Activated CD8-positive, alpha-beta T cell treated with anti-CD3 and anti-CD28 coated beads for 36 hours (primary cell): ENCODE measurements around the gene SPRR5. TPM values are rescaled to one million over a fixed set of nuclear protein-coding genes. Genes with fewer than 3 reads are reported as not detected.

Source experiments
- ATAC-seq: fragments of 200-7000 bp; cut with Tn5 transposase; one replicate; pipeline ENCODE4 v1.10.0; 2021; ENCODE audit warnings: mild to moderate bottlenecking, moderate library complexity
- CTCF ChIA-PET: fragments of 350-600 bp; sonication (Branson Sonifier 250); formaldehyde crosslinking; loops from one replicate; lab custom pipeline; 2021; ENCODE audit warnings: antibody characterized with exemption; lab: Charles Lee
- POLR2A ChIA-PET: fragments of 350-600 bp; sonication (Branson Sonifier 250); formaldehyde crosslinking; loops from one replicate; lab custom pipeline; 2021; ENCODE audit warnings: antibody characterized with exemption; lab: Charles Lee
- DNase-seq: peaks from one replicate; pipeline ENCODE4 v3.0.0-alpha.2; 2020
- H3K27ac Mint-ChIP-seq: one replicate; pipeline ENCODE4 v1.8.0; 2021; ENCODE audit warnings: mild to moderate bottlenecking, mixed read lengths
- H3K27me3 Mint-ChIP-seq: one replicate; pipeline ENCODE4 v1.8.0; 2021; ENCODE audit warnings: mixed read lengths
- H3K36me3 Mint-ChIP-seq: one replicate; pipeline ENCODE4 v1.8.0; 2021; ENCODE audit warnings: low read depth, mixed read lengths
- H3K4me1 Mint-ChIP-seq: one replicate; pipeline ENCODE4 v1.8.0; 2021; ENCODE audit warnings: low read depth, mixed read lengths
- H3K4me3 Mint-ChIP-seq: one replicate; pipeline ENCODE4 v1.8.0; 2021; ENCODE audit warnings: mild to moderate bottlenecking, moderate library complexity, mixed read lengths
- H3K9me3 Mint-ChIP-seq: one replicate; pipeline ENCODE4 v1.8.0; 2021; ENCODE audit warnings: mixed read lengths
- CTCF ChIP-seq: fragments of 200-600 bp; IDR thresholded peaks from one replicate; pipeline ENCODE4 v1.8.0; 2022; ENCODE audit warnings: antibody characterized with exemption, mild to moderate bottlenecking
- intact Hi-C: fragments of 100-400 bp; cut with micrococcal nuclease; formaldehyde crosslinking; loops from one replicate; pipeline ENCODE4 v1.10.0; 2022
- total RNA-seq, 2 experiments: library from RNA; stranded (reverse); gene quantifications; one replicate each; pipeline ENCODE4 v1.2.3, GENCODE V29; 2021

The SPRR5 gene
- total RNA-seq: not detected

- Mint-ChIP-seq H3K4me3 (no peak within 1 kb of the TSS), H3K27ac (no peak within 1 kb of the TSS), H3K36me3 (no peaks in the 10 kb centered on the region), H3K4me1 (no peaks in the 10 kb centered on the region), H3K27me3 (peaks cover 5% of the 10 kb centered on the region), H3K9me3 (no peaks in the 10 kb centered on the region)
- no peak for DNase-seq
- ChIA-PET CTCF (no interaction called here), POLR2A (interaction anchor here (0.9 kb wide), 1 partner anchor 427 kb away, joined by 3 read pairs; no protein-coding TSS in a partner anchor)
- intact Hi-C loops: no loop called here
- no peak for ATAC-seq
- TF ChIP-seq CTCF: no peak
Observed at GRCh38 chr1:152946651-152947256, at the start of gene SPRR5. Gene SPRR5 (plus strand): TSS chr1:152947206. CDS start chr1:152948555, 1,349 bp downstream.

GRCh38 chr1:152899027-152899426 is 48.0 kb upstream of the SPRR5 start:
- Mint-ChIP-seq H3K27me3 (peaks cover 32% of the 10 kb centered on the region), H3K9me3 (no peaks in the 10 kb centered on the region), H3K36me3 (no peaks in the 10 kb centered on the region), H3K27ac (no peak overlapping the region), H3K4me1 (no peaks in the 10 kb centered on the region), H3K4me3 (no peak overlapping the region)
- no peak for TF ChIP-seq CTCF
- ChIA-PET POLR2A (no interaction called here), CTCF (no interaction called here)
- DNase-seq (no peak), ATAC-seq (no peak)
- intact Hi-C loops: no loop called here

- peaks cover 27% of the 10 kb centered on the region for H3K27me3 Mint-ChIP-seq
- DNase-seq (no peak), ATAC-seq (no peak)
- H3K27ac Mint-ChIP-seq: no peak overlapping the region
- CTCF ChIA-PET: no interaction called here
- intact Hi-C loops: no loop called here
- H3K4me3 Mint-ChIP-seq: no peak overlapping the region
- H3K4me1 Mint-ChIP-seq: no peaks in the 10 kb centered on the region
- no peaks in the 10 kb centered on the region for H3K9me3 Mint-ChIP-seq
- TF ChIP-seq CTCF: no peak
- POLR2A ChIA-PET: no interaction called here
- H3K36me3 Mint-ChIP-seq: no peaks in the 10 kb centered on the region
Observed at GRCh38 chr1:152899883-152900282, 47.1 kb upstream of the SPRR5 start.

GRCh38 chr1:152901631-152902030 is 45.4 kb upstream of the SPRR5 start:
- no peak for TF ChIP-seq CTCF
- no peaks in the 10 kb centered on the region for H3K4me1 Mint-ChIP-seq
- ChIA-PET POLR2A (interaction anchor here (0.6 kb wide), 1 partner anchor 48 kb away, joined by 3 read pairs; no protein-coding TSS in a partner anchor), CTCF (no interaction called here)
- no peaks in the 10 kb centered on the region for H3K36me3 Mint-ChIP-seq
- no peak for DNase-seq
- ATAC-seq: no peak
- no peak overlapping the region for H3K4me3 Mint-ChIP-seq
- H3K9me3 Mint-ChIP-seq: no peaks in the 10 kb centered on the region
- H3K27ac Mint-ChIP-seq: no peak overlapping the region
- H3K27me3 Mint-ChIP-seq: peaks cover 20% of the 10 kb centered on the region
- intact Hi-C loops: no loop called here

- CTCF ChIA-PET: no interaction called here
- no peak overlapping the region for H3K27ac Mint-ChIP-seq
- DNase-seq (no peak), ATAC-seq (no peak)
- peaks cover under 1% of the 10 kb centered on the region for H3K4me1 Mint-ChIP-seq
- no peak overlapping the region for H3K4me3 Mint-ChIP-seq
- H3K36me3 Mint-ChIP-seq: no peaks in the 10 kb centered on the region
- POLR2A ChIA-PET: no interaction called here
- TF ChIP-seq CTCF: no peak
- H3K9me3 Mint-ChIP-seq: no peaks in the 10 kb centered on the region
- intact Hi-C loops: no loop called here
- peaks cover 20% of the 10 kb centered on the region for H3K27me3 Mint-ChIP-seq
Observed at GRCh38 chr1:152902636-152903035, 44.4 kb upstream of the SPRR5 start.
